IPS-NIHi11 (cell line): ENCODE results near the gene DIAPH1.

Experiments used
- DNase-seq: peaks from one replicate; pipeline ENCODE4 v3.0.0; 2012; ENCODE audit warnings: mixed read lengths, low spot score

Gene DIAPH1

GRCh38 chr5:141639357-141640050, 20.7 kb upstream of the DIAPH1 start:
- DNase-seq = no peak

GRCh38 chr5:141638771-141639170, 20.0 kb upstream of the DIAPH1 start:
- DNase-seq = no peak

DNA sequence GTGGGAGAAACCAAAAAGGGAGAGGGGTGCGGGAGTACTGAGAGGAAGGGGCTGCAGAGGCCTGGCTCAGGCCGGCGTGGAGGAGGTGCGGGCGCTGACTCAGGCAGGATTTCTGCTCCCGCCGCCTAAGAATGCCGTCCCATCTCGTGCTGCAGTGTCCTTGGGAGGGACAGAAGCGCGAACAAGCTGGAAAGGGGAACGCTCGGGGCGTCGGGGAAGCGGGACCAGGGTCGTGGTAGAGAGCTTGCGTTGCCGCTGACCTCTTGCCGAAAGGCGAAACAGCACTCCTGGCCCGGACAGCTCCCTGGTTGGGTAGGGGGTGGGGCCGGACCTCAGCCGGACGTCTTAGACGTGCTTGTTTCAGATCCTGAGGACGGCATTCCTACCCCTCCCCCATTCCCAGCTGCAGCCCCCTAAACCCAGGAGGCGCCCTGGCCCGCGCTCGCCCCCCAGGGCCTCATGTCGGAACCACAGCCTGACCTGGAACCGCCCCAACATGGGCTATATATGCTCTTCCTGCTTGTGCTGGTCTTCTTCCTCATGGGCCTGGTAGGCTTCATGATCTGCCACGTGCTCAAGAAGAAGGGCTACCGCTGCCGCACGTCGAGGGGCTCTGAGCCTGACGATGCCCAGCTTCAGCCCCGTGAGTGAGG, 19.1 kb upstream of the DIAPH1 start:
- peak; percentile 92 for DNase-seq

GRCh38 chr5:141637123-141637766, 18.4 kb upstream of the DIAPH1 start:
- DNase-seq = peak; percentile 55

- peak; percentile 98 for DNase-seq
Measured at GRCh38 chr5:141636413-141637122, 17.8 kb upstream of the DIAPH1 start, which contains the start of the genes HDAC3 and RELL2. TSS of gene HDAC3 (minus strand) at chr5:141636849. CDS start at chr5:141636790, 59 bp downstream. TSS of gene RELL2 (plus strand) at chr5:141636997. CDS start at chr5:141638226, 1,229 bp downstream.

- DNase-seq = no peak
Measured at GRCh38 chr5:141636106-141636412, 17.3 kb upstream of the DIAPH1 start.

GRCh38 chr5:141635646-141636045, 16.8 kb upstream of the DIAPH1 start:
- no peak for DNase-seq

DNA sequence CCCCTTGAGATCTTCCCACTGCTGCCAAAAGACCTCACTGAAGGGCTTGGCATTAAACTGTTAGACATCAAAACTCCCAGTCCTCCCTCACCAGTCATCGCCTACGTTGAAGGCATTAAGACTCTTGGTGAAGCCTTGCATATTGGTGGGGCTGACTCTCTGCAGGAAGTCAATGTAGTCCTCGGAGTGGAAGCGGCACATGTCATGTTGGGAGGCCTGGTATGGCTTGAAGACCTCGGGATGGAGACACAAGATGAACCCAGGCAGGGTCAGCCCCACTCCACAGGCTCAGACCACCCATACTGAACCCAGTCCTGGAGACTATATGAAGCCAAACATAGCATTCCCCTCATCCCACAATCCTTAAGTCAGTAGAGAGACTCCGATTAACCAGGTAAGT, 15.9 kb upstream of the DIAPH1 start:
- no peak for DNase-seq

DNA sequence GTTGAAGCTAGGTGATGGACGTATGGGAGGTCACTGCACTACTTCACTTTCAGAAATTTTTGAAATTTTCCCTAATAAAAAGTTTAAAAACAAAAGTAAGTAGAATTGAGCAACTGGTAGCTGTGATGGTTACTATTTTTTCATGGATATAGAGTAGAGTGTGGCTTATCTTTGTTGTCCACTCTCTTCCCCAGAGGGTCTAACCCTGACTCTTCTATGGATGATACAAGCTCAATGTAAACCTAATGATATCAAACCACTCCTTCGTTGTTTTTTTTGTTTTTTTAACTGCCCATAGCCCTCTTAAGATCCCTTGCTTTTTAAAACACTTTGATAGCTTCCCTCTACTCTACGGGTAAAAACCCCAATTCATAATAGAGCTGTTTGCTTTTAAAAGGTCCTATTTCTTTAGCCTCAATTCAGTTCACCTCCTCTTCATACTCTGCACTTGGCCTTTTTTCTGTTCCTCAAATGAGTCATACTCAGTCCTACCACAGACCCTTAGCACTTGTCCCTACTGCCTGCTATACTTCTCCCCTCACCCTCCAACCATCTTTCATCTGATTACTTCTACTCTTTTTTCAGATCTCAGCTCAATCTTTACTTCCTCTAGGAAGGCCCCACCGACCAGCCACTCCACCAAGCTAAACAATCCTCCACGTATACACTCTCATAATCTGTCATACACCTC, 15.2 kb upstream of the DIAPH1 start:
- no peak for DNase-seq

GRCh38 chr5:141632650-141633049, 13.8 kb upstream of the DIAPH1 start:
- no peak for DNase-seq

- no peak for DNase-seq
Measured at GRCh38 chr5:141630570-141631140, 11.9 kb upstream of the DIAPH1 start.

GRCh38 chr5:141628175-141628788, 9.5 kb upstream of the DIAPH1 start:
- no peak for DNase-seq

- DNase-seq = no peak
Measured at GRCh38 chr5:141623611-141624010, 4.8 kb upstream of the DIAPH1 start.

DNA sequence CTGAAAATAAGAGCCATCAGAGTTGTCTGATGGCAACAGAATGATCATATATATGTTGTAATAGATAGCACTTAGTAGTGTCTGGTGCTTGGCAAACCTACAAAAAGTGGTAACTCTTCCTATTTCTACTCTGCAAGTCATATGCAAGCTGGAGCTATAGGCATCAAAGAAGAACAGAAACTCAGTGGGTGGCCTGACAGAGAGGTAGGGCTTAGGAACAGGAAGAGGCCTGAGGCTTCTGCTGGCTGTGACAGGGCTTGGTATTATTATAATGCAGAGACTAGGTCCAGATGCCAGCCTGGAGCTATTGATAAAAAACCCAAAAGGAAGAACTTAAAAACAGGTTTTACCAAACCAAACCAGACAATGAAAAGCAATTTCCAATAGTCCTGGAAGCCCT, 4.4 kb upstream of the DIAPH1 start:
- no peak for DNase-seq

- DNase-seq = peak; percentile 64
Measured at GRCh38 chr5:141618030-141618803, 583 bp downstream of the DIAPH1 start.

- no peak for DNase-seq
Measured at GRCh38 chr5:141617682-141618029, 1.1 kb downstream of the DIAPH1 start.

- no peak for DNase-seq
Measured at GRCh38 chr5:141617128-141617527, 1.7 kb downstream of the DIAPH1 start.

DNA sequence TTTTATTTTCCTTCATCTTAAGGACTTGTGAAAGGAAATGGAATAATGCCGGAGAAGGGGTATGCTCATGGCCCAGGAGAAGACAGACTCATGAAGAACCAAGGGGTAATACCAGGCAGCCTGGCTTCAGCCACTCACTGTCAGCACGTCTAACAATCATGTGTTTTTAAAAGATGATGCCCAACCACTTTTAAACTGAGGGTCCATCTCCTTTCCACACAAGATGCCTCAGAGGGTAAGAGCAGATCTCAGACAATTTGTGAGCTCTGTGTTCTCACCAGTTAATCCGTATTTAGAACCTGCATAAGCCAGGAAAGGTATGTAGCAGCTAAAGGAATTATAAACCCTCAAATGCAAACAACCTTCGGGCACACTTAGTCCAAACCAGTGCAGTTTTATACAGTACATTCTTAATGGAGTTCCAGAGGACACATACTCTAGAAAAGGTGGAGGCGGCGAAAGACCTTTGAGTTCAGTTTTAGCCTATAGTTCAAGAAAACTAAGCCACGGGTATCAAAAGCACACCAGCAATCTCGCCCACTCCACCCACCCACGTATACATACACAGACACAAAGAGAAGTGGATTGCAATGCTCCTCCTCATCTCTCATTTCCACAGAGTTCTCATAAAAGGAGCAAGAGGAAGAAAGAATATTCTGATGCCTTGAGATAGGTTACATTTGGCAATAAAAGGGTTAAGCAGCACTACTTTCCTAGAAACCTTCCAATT, 2.6 kb downstream of the DIAPH1 start:
- no peak for DNase-seq

DNA sequence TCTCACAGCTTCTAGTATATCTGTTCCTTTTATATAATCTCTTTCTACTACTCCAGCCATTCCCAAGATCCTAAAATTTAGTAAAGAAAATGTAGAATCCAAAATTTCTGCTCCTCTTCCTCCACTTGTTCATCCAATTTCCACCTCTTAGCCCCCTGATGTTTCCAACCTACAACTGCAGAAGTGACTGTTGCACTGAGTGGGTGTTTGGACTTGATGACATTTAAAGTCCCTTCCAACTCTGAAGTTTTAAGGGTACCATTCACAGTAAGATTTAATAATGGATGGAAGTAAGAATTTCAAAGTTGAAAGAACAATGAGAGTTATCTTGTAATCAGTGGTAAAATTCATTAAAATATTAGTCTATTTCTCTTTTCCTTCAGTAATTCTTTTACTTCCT, 5.5 kb downstream of the DIAPH1 start:
- no peak for DNase-seq

- DNase-seq = no peak
Measured at GRCh38 chr5:141611289-141611688, 7.5 kb downstream of the DIAPH1 start.
